B cell (primary cell): ENCODE results near the gene RBM43. TPM values are rescaled to one million over a fixed set of nuclear protein-coding genes. Genes with fewer than 3 reads are reported as not detected.
A peak's percentile ranks its signal among the peaks of the same experiment; 100 is the strongest.

Source experiments
- ATAC-seq: fragments of 200-7000 bp; cut with Tn5 transposase; one replicate; pipeline ENCODE4 v1.10.0; 2021; ENCODE audit warnings: low read depth, mild to moderate bottlenecking, moderate number of reproducible peaks, moderate library complexity
- CTCF ChIA-PET: fragments of 350-600 bp; sonication (Branson Sonifier 250); formaldehyde crosslinking; loops from one replicate; lab custom pipeline; 2021; ENCODE audit warnings: antibody characterized with exemption, inconsistent platforms; lab: Charles Lee
- POLR2A ChIA-PET: fragments of 350-600 bp; sonication (Branson Sonifier 250); formaldehyde crosslinking; loops from one replicate; lab custom pipeline; 2021; ENCODE audit warnings: antibody characterized with exemption; lab: Charles Lee
- DNase-seq: peaks from one replicate; pipeline ENCODE4 v3.0.0; 2013
- H2AFZ ChIP-seq: 2 replicates; pipeline ENCODE4 v1.6.1; 2012; ENCODE audit warnings: mild to moderate bottlenecking, low read depth, low read length; ENCODE audit not compliant: insufficient read depth, poor library complexity, severe bottlenecking
- H3K27ac ChIP-seq, 2 donors: 1 replicate in 1 of 2; 2 replicates in 1 of 2; pipeline ENCODE4 v1.5.1; 2012 to 2013; ENCODE audit warnings: low read length in 2 of 2, mild to moderate bottlenecking in 2 of 2, moderate library complexity in 1 of 2
- H3K27me3 ChIP-seq, 4 experiments: fragments of 200-600 bp in 1 of 4; sonication (generic) in 1 of 4; replicated peaks in 1 of 4; 1 replicate in 2 of 4; 2 replicates in 2 of 4; pipeline versions ENCODE4 v1.6.1 to v1.7.0; 2013 to 2016; ENCODE audit warnings: low read length in 3 of 4, mild to moderate bottlenecking in 2 of 4, mixed read lengths in 1 of 4, moderate library complexity in 1 of 4; ENCODE audit not compliant: insufficient read depth in 4 of 4, control insufficient read depth in 3 of 4; ENCODE audit errors: control extremely low read depth in 1 of 4
- H3K36me3 ChIP-seq, 2 experiments: replicated peaks in 1 of 2; 1 replicate in 1 of 2; 2 replicates in 1 of 2; pipeline versions ENCODE4 v1.6.1 to v1.7.1; 2013; ENCODE audit warnings: low read length in 1 of 2; ENCODE audit not compliant: insufficient read depth in 2 of 2, control insufficient read depth in 1 of 2; ENCODE audit errors: control extremely low read depth in 1 of 2, extremely low read depth in 1 of 2
- H3K4me1 ChIP-seq, 2 donors: fragments of 200-600 bp in 1 of 2; sonication (generic) in 1 of 2; 1 replicate in 1 of 2; 2 replicates in 1 of 2; pipeline versions ENCODE4 v1.5.1 to v1.6.1; 2013 to 2017; ENCODE audit warnings: low read length in 2 of 2; ENCODE audit not compliant: control insufficient read depth in 2 of 2, insufficient read depth in 2 of 2
- H3K4me2 ChIP-seq: replicated peaks from 2 replicates; pipeline ENCODE3; 2012; ENCODE audit warnings: mild to moderate bottlenecking, low read depth, low read length; ENCODE audit not compliant: poor library complexity, severe bottlenecking
- H3K4me3 ChIP-seq, 5 experiments: fragments of 200-600 bp in 1 of 5; sonication (generic) in 1 of 5; 1 replicate in 3 of 5; 2 replicates in 2 of 5; pipeline versions ENCODE4 v1.5.1 to v1.7.0; 2011 to 2016; ENCODE audit warnings: low read length in 4 of 5, mild to moderate bottlenecking in 4 of 5, low read depth in 2 of 5, control low read depth in 1 of 5, moderate library complexity in 1 of 5; ENCODE audit not compliant: insufficient read depth in 1 of 5; ENCODE audit errors: control extremely low read depth in 1 of 5, extremely low read depth in 1 of 5
- H3K79me2 ChIP-seq: fragments of 200-600 bp; sonication (generic); one replicate; pipeline ENCODE4 v1.6.0; 2016; ENCODE audit warnings: low read length; ENCODE audit not compliant: control insufficient read depth, insufficient read depth
- H3K9ac ChIP-seq: fragments of 200-600 bp; sonication (generic); 2 replicates; pipeline ENCODE4 v1.6.1; 2017; ENCODE audit warnings: mild to moderate bottlenecking, low read length, moderate library complexity
- H3K9me3 ChIP-seq, 3 donors: one replicate each; pipeline versions ENCODE4 v1.6.1 to v1.7.1; 2013; ENCODE audit warnings: low read length in 2 of 3; ENCODE audit not compliant: control insufficient read depth in 2 of 3, insufficient read depth in 1 of 3; ENCODE audit errors: control extremely low read depth in 1 of 3
- H4K20me1 ChIP-seq: 2 replicates; pipeline ENCODE4 v1.6.0; 2012; ENCODE audit warnings: mild to moderate bottlenecking, low read length; ENCODE audit not compliant: insufficient read depth, control insufficient read depth, poor library complexity, severe bottlenecking
- H3K27ac Mint-ChIP-seq: one replicate; pipeline ENCODE4 v1.8.0; 2021; ENCODE audit warnings: mixed read lengths
- H3K27me3 Mint-ChIP-seq: one replicate; pipeline ENCODE4 v1.8.0; 2021; ENCODE audit warnings: mixed read lengths
- H3K4me1 Mint-ChIP-seq: one replicate; pipeline ENCODE4 v1.8.0; 2021; ENCODE audit warnings: mixed read lengths
- H3K4me3 Mint-ChIP-seq: one replicate; pipeline ENCODE4 v1.8.0; 2021; ENCODE audit warnings: mixed read lengths
- H3K9me3 Mint-ChIP-seq: one replicate; pipeline ENCODE4 v1.8.0; 2022; ENCODE audit warnings: mixed read lengths; ENCODE audit not compliant: insufficient read depth
- EZH2 ChIP-seq: IDR thresholded peaks from 2 replicates; pipeline ENCODE4 v1.6.1; 2012; ENCODE audit warnings: borderline replicate concordance, low read depth, mild to moderate bottlenecking, moderate library complexity, low read length; ENCODE audit not compliant: insufficient read depth, poor library complexity, severe bottlenecking
- WGBS: methylation state at CpG from one replicate; pipeline ENCODE4 v1.1.5; 2013; ENCODE audit warnings: missing lambda C conversion rate; ENCODE audit not compliant: insufficient coverage; 5-methylcytosine and 5-hydroxymethylcytosine counted together
- intact Hi-C: fragments of 100-400 bp; cut with micrococcal nuclease; formaldehyde crosslinking; loops from one replicate; pipeline ENCODE4 v1.10.0; 2022
- polyA plus RNA-seq: library from polyadenylated mRNA; depleted of rRNA; stranded (reverse); fragments of >200 nt; gene quantifications from 2 replicates; pipeline ENCODE4 v1.2.3, GENCODE V29; 2012
- total RNA-seq, 2 donors: library from RNA; stranded (reverse); fragments of 120-200 nt in 1 of 2; gene quantifications; 1 replicate in 1 of 2; 2 replicates in 1 of 2; pipeline versions ENCODE4 v1.2.3 to v1.2.4, GENCODE V29; 2013 to 2022
- TF ChIP-seq, protein P1 (sequence below): fragments of 200-600 bp; IDR thresholded peaks from one replicate; pipeline ENCODE4 v1.8.0; 2022; ENCODE audit warnings: antibody characterized with exemption, mild to moderate bottlenecking

The RBM43 gene
- total and polyA plus RNA-seq, 2 donors (not counting 1 experiment from before 2014, with no cell fraction given) = 4.8 to 8.4 TPM

DNA sequence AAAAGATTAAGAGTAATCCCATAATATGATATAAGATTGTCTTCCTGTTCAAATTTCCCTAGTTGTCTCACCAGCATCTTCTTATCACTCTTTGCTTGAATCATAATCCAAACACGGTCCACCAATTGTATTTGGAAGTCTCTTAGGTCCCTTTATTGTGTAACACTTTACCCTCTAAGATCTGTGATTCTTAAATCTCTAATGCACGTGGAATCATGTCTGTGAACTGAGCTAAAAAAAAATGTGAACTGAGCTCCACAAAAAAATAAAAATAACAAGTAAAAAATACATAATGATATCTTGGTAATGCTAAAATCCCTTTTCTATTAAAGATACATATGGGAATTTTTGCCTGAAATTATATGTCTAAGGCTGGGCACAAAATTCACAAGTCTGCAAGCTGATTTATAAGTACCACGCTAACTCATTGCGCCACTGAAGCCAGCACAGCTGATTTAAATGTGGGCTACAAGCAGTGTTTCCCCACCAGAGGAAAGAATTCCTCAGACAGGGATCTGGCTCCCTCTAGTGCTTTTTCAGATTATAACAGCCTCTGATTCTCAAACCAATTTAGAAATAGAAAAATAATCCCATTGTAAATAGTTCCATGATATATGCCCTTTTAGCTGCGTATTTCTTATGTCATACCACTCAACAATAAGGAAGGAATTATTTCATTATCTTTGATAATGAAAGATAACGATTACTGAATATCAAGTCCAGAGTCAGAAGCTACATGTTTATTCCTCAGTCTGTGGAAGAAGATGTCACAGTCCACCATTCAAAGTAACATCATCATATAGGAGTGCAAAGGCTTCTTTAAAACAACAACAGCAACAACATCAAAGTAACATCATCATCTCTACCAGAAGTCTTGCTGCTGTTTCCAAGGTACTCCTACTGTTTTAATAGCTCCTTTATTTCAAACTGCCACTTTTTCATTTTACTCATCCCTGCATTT lies 22.9 kb downstream of the RBM43 start:
- ChIA-PET CTCF (interaction anchor here (0.5 to 4.8 kb wide), 18 partner anchors 10 to 1850 kb away, joined by 3 to 74 read pairs (median 4); partner anchors contain the start of genes NMI, RBM43 and RIF1), POLR2A (no interaction called here)
- H3K27me3 ChIP-seq = peaks cover 0 to 4% (median 1%) of the 10 kb centered on the region in 4 experiments
- ATAC-seq (peak; percentile 73), DNase-seq (peak; percentile 59)
- Mint-ChIP-seq H3K27ac (no peak overlapping the region), H3K4me1 (no peaks in the 10 kb centered on the region), H3K27me3 (peaks cover 13% of the 10 kb centered on the region), H3K4me3 (no peak overlapping the region), H3K9me3 (no peaks in the 10 kb centered on the region)
- H3K27ac ChIP-seq = no peak overlapping the region
- no peaks in the 10 kb centered on the region for H3K4me1 ChIP-seq
- no peak overlapping the region for H3K4me2 ChIP-seq
- H3K79me2 ChIP-seq = no peaks in the 10 kb centered on the region
- H3K9me3 ChIP-seq = no peaks in the 10 kb centered on the region
- H4K20me1 ChIP-seq = no peaks in the 10 kb centered on the region
- 10% methylated on average over 2 of the region's 6 CpGs for WGBS
- H3K4me3 ChIP-seq = no peak overlapping the region
- no peak overlapping the region for H2AFZ ChIP-seq
- no peak for TF ChIP-seq EZH2
- TF ChIP-seq, protein P1, sequence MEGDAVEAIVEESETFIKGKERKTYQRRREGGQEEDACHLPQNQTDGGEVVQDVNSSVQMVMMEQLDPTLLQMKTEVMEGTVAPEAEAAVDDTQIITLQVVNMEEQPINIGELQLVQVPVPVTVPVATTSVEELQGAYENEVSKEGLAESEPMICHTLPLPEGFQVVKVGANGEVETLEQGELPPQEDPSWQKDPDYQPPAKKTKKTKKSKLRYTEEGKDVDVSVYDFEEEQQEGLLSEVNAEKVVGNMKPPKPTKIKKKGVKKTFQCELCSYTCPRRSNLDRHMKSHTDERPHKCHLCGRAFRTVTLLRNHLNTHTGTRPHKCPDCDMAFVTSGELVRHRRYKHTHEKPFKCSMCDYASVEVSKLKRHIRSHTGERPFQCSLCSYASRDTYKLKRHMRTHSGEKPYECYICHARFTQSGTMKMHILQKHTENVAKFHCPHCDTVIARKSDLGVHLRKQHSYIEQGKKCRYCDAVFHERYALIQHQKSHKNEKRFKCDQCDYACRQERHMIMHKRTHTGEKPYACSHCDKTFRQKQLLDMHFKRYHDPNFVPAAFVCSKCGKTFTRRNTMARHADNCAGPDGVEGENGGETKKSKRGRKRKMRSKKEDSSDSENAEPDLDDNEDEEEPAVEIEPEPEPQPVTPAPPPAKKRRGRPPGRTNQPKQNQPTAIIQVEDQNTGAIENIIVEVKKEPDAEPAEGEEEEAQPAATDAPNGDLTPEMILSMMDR = peak; percentile 85
- no peaks in the 10 kb centered on the region for H3K36me3 ChIP-seq
- intact Hi-C loops = loop anchor here (1.0 kb wide), 1 partner anchor 1642 kb away; no protein-coding TSS in a partner anchor
- no peak overlapping the region for H3K9ac ChIP-seq
